SK-N-SH treated with all-trans-retinoic acid at 6 μM for 48 hours (cell line): ENCODE data around the gene FRAS1.

Experiments used
- ARNTL ChIP-seq: fragments of 450-650 bp; formaldehyde crosslinking; IDR thresholded peaks from 2 replicates; pipeline ENCODE4 v1.5.0; 2020; ENCODE audit warnings: low read depth, mild to moderate bottlenecking, moderate library complexity, borderline replicate concordance
- CREB5 ChIP-seq: fragments of 250-450 bp; sonication (Bioruptor Pico); IDR thresholded peaks from 2 replicates; pipeline ENCODE4 v1.5.1; 2020; ENCODE audit warnings: low read depth, mild to moderate bottlenecking, moderate library complexity
- CSDC2 ChIP-seq: fragments of 250-450 bp; sonication (Bioruptor Pico); IDR thresholded peaks from 2 replicates; pipeline ENCODE4 v1.5.0; 2020; ENCODE audit warnings: mild to moderate bottlenecking, moderate library complexity
- CSRNP3 ChIP-seq: fragments of 250-450 bp; sonication (Bioruptor Pico); IDR thresholded peaks from 2 replicates; pipeline ENCODE4 v1.5.1; 2021; ENCODE audit warnings: mild to moderate bottlenecking, moderate library complexity
- PATZ1 ChIP-seq: fragments of 250-450 bp; sonication (Bioruptor Pico); IDR thresholded peaks from 2 replicates; pipeline ENCODE4 v1.8.0; 2020; ENCODE audit warnings: mild to moderate bottlenecking, moderate library complexity, borderline replicate concordance
- POU6F1 ChIP-seq: fragments of 250-450 bp; sonication (Bioruptor Pico); IDR thresholded peaks from 2 replicates; pipeline ENCODE4 v1.8.0; 2021; ENCODE audit warnings: low read depth, mild to moderate bottlenecking, moderate library complexity, borderline replicate concordance
- TCF4 ChIP-seq: fragments of 250-450 bp; sonication (Bioruptor Pico); IDR thresholded peaks from 2 replicates; pipeline ENCODE4 v1.8.0; 2021; ENCODE audit warnings: mild to moderate bottlenecking, moderate library complexity, borderline replicate concordance
- TSHZ2 ChIP-seq: fragments of 250-450 bp; sonication (Bioruptor Pico); IDR thresholded peaks from 2 replicates; pipeline ENCODE4 v1.5.0; 2020; ENCODE audit warnings: mild to moderate bottlenecking, moderate library complexity
- ZFP3 ChIP-seq: fragments of 250-450 bp; sonication (Bioruptor Pico); IDR thresholded peaks from 2 replicates; pipeline ENCODE4 v1.5.0; 2020; ENCODE audit warnings: mild to moderate bottlenecking, moderate library complexity
- ZFP30 ChIP-seq: fragments of 450-650 bp; formaldehyde crosslinking; IDR thresholded peaks from 2 replicates; pipeline ENCODE4 v1.5.0; 2022; ENCODE audit warnings: mild to moderate bottlenecking, moderate library complexity
- ZNF70 ChIP-seq: fragments of 450-650 bp; formaldehyde crosslinking; IDR thresholded peaks from 2 replicates; pipeline ENCODE4 v1.5.0; 2020; ENCODE audit warnings: mild to moderate bottlenecking, moderate library complexity
- ZNF8 ChIP-seq: fragments of 450-650 bp; formaldehyde crosslinking; IDR thresholded peaks from 2 replicates; pipeline ENCODE4 v1.5.0; 2020; ENCODE audit warnings: mild to moderate bottlenecking, moderate library complexity

GRCh38 chr4:78019414-78019813 is 37.7 kb upstream of the FRAS1 start:
- TF ChIP-seq TSHZ2 (CRISPR knock-in tag) (0 out of 2 replicates have a peak, but pooled peaks have one; percentile 37), ZFP30 (no peak), PATZ1 (CRISPR knock-in tag) (no peak), TCF4 (peak; percentile 91), POU6F1 (CRISPR knock-in tag) (no peak), CSDC2 (CRISPR knock-in tag) (no peak), CREB5 (CRISPR knock-in tag) (no peak), CSRNP3 (CRISPR knock-in tag) (0 out of 2 replicates have a peak, but pooled peaks have one; percentile 37), ZNF8 (0 out of 2 replicates have a peak, but pooled peaks have one; percentile 55), ZNF70 (no peak), ARNTL (CRISPR knock-in tag) (no peak), ZFP3 (CRISPR knock-in tag) (no peak)
